Measurements from ENCODE around the gene RHPN2. TPM values are rescaled to one million over a fixed set of nuclear protein-coding genes. Genes with fewer than 3 reads are reported as not detected.

Gene RHPN2
- total and polyA plus RNA-seq, 2 of the 8 experiments (the other 6 are each of a cell fraction or from before 2014, with no cell fraction given) = 22.8 to 31.1 TPM

- H4K20me1 ChIP-seq (replicated peaks in 1 of 2; ENCODE audit: control insufficient read depth in 1 of 2, insufficient read depth in 2 of 2, low read length in 2 of 2) = peaks cover 0 to 2% of the 10 kb centered on the region in 2 experiments
- FAIRE-seq = no peak
- POLR2A ChIA-PET (ENCODE audit: partially characterized antibody) = interaction anchor here (0.7 to 2.0 kb wide), 2 partner anchors 9 to 12 kb away, joined by 3 to 4 read pairs; no protein-coding TSS in a partner anchor
- TF ChIP-seq YY1 (IDR thresholded peaks at IDR 0.05; ENCODE audit: low read depth, low read length) (no peak), POLR2A (IDR thresholded peaks at IDR 0.05; ENCODE audit: control extremely low read depth in 1 of 2, low read depth in 2 of 2, low read length in 2 of 2) (no peak), BACH1 (IDR thresholded peaks at IDR 0.05; ENCODE audit: low read length) (no peak), SAP30 (IDR thresholded peaks at IDR 0.05; ENCODE audit: insufficient read depth, insufficient replicate concordance, low read length) (no peak), PHF8 (conservative IDR thresholded peaks at IDR 0.05; ENCODE audit: low read depth, low read length) (no peak), FOSL1 (IDR thresholded peaks at IDR 0.05; ENCODE audit: insufficient read depth, low read depth, low read length) (no peak), KDM4A (IDR thresholded peaks at IDR 0.05; ENCODE audit: low read depth, low read length, severe bottlenecking) (no peak), HDAC2 (IDR thresholded peaks at IDR 0.05; ENCODE audit: borderline replicate concordance in 1 of 2, low read depth in 2 of 2, low read length in 2 of 2) (no peak), TAF1 (IDR thresholded peaks at IDR 0.05; ENCODE audit: low read depth, low read length) (no peak), CHD2 (IDR thresholded peaks at IDR 0.05; ENCODE audit: low read length) (no peak), HDAC6 (IDR thresholded peaks at IDR 0.05; ENCODE audit: low read depth, low read length) (no peak), USF2 (IDR thresholded peaks at IDR 0.05; ENCODE audit: low read length) (no peak), SIX5 (IDR thresholded peaks at IDR 0.05; ENCODE audit: low read depth, low read length) (no peak), CREB1 (IDR thresholded peaks at IDR 0.05) (no peak)
These were observed 29.2 kb downstream of the RHPN2 start for GRCh38 chr19:33035461-33035860.

More at GRCh38 chr19:33035461-33035860, 29.2 kb downstream of the RHPN2 start:
- H2BK120ac ChIP-seq (replicated peaks; ENCODE audit: low read depth, low read length) = no peak overlapping the region
- no peak overlapping the region for H2AFZ ChIP-seq (ENCODE audit: low read length)
- H2BK20ac ChIP-seq (ENCODE audit: low read length) = no peak overlapping the region
- H4K8ac ChIP-seq (ENCODE audit: extremely low read depth, insufficient read depth, low read length) = no peak overlapping the region
- H2BK12ac ChIP-seq (ENCODE audit: low read depth, low read length) = no peak overlapping the region
- no peaks in the 10 kb centered on the region for H3K27me3 ChIP-seq (replicated peaks in 1 of 4; ENCODE audit: control insufficient read depth in 3 of 4, extremely low read depth in 1 of 4, insufficient read depth in 3 of 4, low read length in 3 of 4)
- DNase-seq (ENCODE audit: low read depth in 1 of 2, low spot score in 2 of 2) = no peak
- 96% methylated on average over 10 of the region's 10 CpGs; no CpG with 5 or more reads in 1 of the 2 experiments for WGBS, 2 experiments (ENCODE audit: extremely low coverage in 1 of 2, insufficient coverage in 1 of 2, insufficient read length in 1 of 2, insufficient replicate concordance in 2 of 2, low coverage in 1 of 2, low lambda C conversion rate in 2 of 2, missing lambda C conversion rate in 1 of 2)
- no peak overlapping the region for H3K18ac ChIP-seq (ENCODE audit: extremely low read depth, low read length)
- no peak overlapping the region for H3K27ac ChIP-seq (ENCODE audit: low read depth, low read length)
- H3K4ac ChIP-seq (replicated peaks; ENCODE audit: insufficient read length, low read depth, low read length) = no peak overlapping the region
- peaks cover 0 to 9% (median 4%) of the 10 kb centered on the region in 4 experiments; a peak in 3 of 7 replicates for H3K4me1 ChIP-seq (replicated peaks in 1 of 4; ENCODE audit: control insufficient read depth in 3 of 4, insufficient read depth in 4 of 4, low read length in 3 of 4)
- H3K23ac ChIP-seq (ENCODE audit: insufficient read length) = no peak overlapping the region
- peaks cover under 1 to 10% of the 10 kb centered on the region in 2 experiments; a peak in 2 of 4 replicates for H3K9me3 ChIP-seq (ENCODE audit: insufficient read depth in 2 of 2, low read depth in 1 of 2, low read length in 1 of 2)
- no peak overlapping the region for H2AK5ac ChIP-seq (ENCODE audit: low read depth, low read length)
- no peak overlapping the region for H3K14ac ChIP-seq (ENCODE audit: insufficient read length)
- H4K91ac ChIP-seq (replicated peaks; ENCODE audit: insufficient read length, low read length) = no peak overlapping the region
- peaks cover 0 to 7% (median 2%) of the 10 kb centered on the region in 4 experiments; a peak in 1 of 8 replicates for H3K36me3 ChIP-seq (ENCODE audit: control insufficient read depth in 2 of 4, insufficient read depth in 4 of 4, low read length in 3 of 4)
- no peak overlapping the region for H3K4me3 ChIP-seq (ENCODE audit: extremely low read depth in 1 of 4, insufficient read depth in 2 of 4, low read depth in 3 of 4, low read length in 4 of 4)
- no peak overlapping the region for H3K4me2 ChIP-seq (ENCODE audit: insufficient read depth in 1 of 2, low read depth in 2 of 2, low read length in 2 of 2)
- H3K9ac ChIP-seq (replicated peaks in 1 of 4; ENCODE audit: extremely low read depth in 1 of 4, low read depth in 3 of 4, low read length in 3 of 4) = no peak overlapping the region
- peaks cover 0 to 49% of the 10 kb centered on the region in 2 experiments; a peak in 3 of 4 replicates for H3K79me2 ChIP-seq (ENCODE audit: control insufficient read depth in 1 of 2, insufficient read depth in 2 of 2, low read length in 2 of 2)
- H2BK15ac ChIP-seq (ENCODE audit: low read length) = no peak overlapping the region
- 0 out of 2 replicates have a peak, but pooled peaks cover 1% of the 10 kb centered on the region for H3K23me2 ChIP-seq (ENCODE audit: low read depth, low read length)
- CTCF ChIA-PET (ENCODE audit: partially characterized antibody) = interaction anchor here (1.3 kb wide), 1 partner anchor 9 kb away, joined by 3 read pairs; no protein-coding TSS in a partner anchor
- peaks cover 3% of the 10 kb centered on the region; the same call in 1 of the 2 replicates for H3K79me1 ChIP-seq (ENCODE audit: low read depth, low read length)
- H3K56ac ChIP-seq (replicated peaks; ENCODE audit: insufficient read length, low read depth, low read length) = no peak overlapping the region
- H4K5ac ChIP-seq (ENCODE audit: insufficient read length, low read depth, low read length) = no peak overlapping the region
- no peak overlapping the region for H2BK5ac ChIP-seq (ENCODE audit: low read depth, low read length)
